NCI-H526 treated with DMSO at 0.1 percent for 48 hours (cell line): ENCODE results near the gene ATRNL1.

Source experiments
- DNase-seq: peaks from one replicate; lab custom pipeline; 2025; lab: John Stamatoyannopoulos, UW

The ATRNL1 gene

DNA sequence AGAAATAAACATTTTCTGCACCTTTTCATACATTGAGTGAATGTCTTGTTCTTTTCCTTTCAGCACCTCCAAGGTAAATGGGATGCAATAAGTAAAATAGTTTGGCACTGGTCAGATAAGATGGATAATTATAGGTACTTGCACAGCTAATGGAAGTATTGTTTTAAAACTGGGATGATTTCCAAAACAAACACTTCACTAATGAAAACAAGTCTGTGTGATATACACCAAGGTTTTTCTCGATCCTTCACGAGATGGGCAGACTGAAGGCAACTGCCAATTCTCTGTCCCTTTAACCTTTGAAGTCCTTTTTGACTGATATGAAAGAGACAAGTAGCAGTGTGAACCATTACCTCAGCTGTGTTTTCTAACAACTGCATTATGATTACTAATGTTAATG lies 756.0 kb downstream of the ATRNL1 start:
- DNase-seq = no peak

DNA sequence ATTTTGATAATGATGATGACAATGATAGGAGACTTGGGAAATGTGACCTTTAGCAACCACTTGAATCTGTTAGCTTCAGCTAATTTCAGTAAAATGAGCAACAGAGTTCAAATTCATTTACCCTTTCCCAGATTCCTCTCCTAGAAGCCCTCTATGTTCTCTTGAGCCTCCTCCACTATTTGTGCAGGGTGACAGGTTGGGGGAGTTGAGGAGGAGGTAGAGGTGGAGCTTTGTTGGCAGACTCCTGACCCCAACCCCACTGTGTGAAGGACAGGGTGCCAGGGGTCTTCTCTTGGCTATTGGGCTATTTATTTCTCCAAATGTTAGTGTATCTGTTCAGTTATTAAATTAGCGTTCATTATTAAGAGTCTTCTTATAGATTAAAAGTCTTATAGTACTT lies 757.5 kb downstream of the ATRNL1 start:
- no peak for DNase-seq

DNA sequence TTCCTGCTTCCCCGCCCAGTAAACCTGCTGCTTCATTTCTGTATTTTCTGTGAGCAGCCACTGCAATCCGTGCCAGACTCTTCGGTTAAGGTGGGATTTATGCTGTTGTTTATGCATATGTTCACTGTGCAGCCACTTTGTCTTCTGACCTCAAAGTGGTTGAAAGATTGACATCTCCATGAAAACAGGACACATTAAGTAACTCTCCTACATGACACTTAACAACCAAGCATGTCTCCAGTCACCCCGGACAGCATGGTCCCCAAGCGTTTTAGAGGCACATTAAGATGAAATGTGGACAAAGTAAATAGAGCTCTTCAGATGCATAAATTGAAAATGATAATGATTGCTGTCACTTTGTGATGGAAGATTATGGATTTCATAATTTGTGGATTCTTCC lies 758.5 kb downstream of the ATRNL1 start:
- no peak for DNase-seq

DNA sequence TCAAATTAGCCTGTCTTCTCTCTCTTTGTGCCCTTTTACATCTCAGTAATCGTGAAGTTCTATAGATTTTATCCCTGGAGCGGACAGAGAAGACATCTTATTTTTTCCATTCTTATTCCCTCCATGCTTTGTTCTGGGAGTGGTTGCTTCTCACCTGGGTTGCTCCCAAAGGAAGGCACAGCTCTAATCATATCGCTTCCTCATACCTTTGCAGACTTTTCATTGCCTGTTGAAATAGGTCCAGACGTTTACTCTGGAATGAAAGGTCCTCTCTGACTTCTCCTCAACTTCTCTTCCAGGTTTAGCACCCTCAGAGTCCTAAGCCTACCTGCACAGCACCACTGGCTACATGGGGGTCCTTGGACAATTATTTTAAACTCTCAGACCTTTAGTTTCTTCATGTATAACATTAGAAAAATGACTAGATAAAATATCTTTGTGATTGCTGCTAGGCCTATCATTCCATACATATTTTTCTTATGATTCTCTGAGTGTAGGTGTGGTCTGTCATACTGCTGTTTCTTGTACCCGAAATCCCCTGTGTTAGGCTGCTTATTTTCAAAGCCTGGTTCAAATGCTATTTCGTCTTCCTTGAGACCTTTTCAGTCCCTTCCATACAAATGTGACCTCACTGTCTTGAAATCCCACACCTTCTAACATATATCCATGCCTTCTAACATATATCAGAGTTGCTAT lies 761.7 kb downstream of the ATRNL1 start:
- no peak for DNase-seq

DNA sequence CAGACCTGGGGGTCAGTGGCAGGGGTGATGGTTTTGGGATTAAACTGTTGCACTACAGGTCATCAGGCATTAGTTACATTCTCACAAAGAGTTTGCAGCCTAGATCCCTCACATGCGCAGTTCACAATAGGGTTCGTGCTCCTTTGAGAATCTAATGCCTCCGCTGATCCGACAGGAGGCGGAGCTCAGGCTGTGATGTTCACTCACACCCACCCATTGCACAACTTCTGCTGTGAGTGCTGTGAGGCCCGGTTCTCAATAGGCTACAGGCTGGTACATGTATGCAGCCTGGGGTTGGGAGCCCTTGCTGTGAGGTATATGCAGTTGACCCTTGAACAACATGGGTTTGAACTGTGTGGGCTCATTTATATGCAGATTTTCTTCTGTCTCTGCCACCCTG lies 763.4 kb downstream of the ATRNL1 start:
- DNase-seq = no peak

DNA sequence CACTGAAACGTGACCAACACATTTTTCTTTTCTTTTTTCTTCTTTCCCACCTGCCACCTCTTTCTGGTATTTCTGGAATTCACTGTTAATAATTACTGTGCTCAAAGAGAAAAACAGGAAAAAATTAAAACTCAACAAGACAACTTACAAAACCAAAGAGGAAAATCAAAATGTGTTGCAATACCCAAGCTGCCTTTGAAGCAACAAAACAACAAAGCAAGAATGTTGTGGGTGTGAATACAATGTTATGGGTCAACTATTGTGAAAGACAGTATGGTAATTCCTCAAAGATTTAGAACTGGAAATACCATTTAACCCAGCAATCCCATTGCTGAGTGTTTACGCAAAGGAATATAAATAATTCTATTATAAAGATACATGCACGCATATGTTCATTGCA lies 764.7 kb downstream of the ATRNL1 start:
- no peak for DNase-seq

DNA sequence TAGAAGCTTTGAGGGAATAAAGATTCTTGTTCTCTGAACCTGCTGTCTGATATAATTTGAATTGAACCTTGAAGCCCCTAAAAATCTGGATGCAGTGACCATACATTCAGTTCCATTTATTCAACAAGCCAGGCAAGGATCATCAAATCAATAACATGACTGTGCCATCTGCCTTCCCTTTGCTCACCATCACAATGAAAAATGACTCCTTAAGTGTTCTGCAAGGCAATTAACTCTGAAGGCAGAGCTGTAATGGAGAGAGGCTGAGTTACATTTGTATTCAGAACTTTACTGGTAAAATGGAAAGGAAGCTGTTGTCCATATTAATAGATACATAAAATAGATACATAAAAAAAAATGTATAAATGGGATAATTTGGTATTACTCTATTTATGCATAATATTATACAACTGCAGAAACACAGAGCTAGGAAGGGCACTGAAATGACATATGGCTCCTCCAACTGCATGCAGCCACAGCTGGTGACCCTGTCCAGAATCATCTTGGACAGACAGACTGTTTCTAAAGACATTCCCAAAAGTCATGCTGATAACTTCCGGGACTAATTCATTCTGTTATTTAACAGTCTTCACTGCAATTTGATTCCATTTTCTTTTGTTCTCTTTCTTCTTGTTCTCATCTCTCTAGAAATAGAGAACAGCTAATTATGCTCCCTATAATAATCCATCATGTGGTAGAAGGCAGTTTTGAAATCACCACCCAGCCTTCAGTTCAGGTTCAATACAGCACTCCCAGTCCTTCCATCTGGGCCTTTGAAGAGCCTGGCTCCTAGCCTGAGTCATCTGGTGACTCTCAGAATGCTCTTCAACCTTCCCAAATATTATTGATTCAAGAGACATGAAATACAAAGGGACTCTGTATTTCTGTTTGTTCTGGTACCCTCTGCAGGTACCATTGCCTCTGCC lies 767.3 kb downstream of the ATRNL1 start:
- no peak for DNase-seq

DNA sequence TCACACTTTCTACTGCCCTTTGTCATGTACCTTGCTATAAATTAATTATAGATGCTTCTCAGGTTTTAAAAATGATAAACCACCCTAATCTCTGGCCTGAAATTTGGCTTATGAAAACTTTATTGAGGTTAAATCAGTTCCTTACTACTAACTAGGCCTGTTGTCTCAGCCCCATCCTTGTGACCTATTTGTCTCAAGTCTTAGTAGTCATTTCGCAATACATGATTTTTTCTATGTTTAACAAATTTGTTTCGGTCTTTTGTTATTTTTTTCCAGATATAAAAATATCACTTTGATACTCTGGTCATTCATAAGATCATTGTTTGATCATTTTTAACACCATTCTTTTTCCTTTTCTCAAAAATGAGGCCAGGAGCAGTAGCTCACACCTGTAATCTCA lies 768.3 kb downstream of the ATRNL1 start:
- DNase-seq = no peak

DNA sequence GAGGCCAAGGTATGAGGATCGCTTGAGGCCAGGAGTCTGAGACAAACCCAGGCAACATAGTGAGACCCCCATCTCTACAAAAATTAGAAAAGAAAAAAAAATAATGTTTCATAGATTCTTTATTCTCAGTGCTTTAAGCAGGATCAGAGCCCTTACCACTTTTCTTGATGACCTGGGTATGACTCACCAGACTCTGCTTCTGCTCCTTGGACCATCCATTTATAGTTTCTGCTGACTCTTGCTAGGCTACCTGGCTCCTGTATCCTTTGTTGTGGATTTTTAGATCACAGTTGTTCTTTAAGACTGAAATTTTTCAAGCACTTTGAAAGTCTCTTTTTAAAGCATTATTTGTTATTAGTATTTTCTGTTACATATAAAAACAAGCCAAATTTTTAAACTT lies 768.7 kb downstream of the ATRNL1 start:
- no peak for DNase-seq

DNA sequence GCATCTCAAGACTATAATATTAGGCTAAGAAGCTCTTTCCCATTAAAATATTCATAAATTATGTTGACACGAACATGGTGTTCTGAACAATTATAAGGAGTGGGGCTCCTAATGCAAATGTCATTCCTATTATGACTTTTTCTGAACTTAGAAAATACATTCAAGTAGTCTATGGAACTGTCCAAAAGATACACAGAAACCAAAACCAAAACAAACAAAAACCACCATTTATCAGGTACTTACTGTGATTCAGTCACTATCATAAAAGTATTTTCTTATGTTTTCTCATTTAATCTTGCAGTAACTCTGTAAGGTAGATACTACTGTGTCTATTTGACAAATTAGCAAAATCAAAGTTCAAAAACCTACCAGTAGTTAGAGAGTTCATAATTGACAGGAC lies 773.0 kb downstream of the ATRNL1 start:
- no peak for DNase-seq

DNA sequence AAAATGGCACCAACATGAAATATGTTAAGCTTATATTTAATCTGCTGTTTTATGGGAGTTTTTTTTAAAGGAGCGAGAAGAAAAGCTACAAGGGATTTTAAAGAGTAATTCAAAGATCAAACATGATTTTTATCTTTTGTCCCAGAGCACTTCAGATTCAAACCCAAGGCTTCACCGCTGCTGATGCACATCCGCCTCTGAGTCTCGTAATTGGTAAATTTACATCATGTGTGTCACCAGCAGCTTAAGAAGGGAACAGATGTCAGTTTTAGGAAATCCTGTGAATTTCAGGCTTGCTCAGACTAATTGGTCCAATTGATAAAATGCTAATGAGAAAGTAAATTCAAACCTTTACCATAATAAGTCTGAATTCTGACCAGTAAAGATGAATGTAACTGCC lies 773.5 kb downstream of the ATRNL1 start:
- no peak for DNase-seq

DNA sequence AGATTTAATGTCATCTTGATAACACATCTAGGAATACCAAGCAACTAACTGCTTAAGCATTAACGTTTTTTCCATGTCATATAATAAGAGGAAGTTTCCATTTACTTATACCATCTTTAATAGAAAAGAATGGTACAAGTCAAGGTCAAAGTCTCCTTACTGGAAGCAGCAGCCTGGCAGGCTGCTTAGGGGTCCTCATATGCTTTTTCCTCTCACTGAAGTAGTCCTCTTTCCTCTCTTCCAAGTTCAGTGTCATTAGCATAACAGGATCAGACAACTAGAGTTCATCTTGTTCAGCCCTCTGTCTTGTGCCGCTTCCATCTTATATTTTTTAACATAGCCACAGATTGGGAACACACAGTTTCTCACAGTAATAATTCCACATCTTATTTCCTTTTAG lies 774.1 kb downstream of the ATRNL1 start:
- DNase-seq = no peak

DNA sequence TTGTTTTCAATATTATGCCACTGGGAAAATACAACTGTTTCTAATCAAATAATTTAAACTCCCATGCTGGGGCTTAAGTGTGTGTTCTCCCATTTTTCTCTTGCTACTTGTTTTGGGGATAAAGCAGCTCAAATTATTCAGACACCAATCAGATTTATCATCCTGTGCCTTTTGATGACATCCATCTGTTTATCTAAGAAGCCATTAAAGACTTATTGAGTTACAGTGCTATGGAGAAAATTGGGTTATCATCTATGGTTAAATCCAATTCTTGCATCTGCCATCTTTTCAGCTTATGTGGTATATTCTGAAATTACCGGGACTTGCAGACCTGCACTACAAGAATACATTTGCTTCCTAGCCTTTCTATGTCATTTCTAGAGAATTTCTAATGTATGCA lies 778.7 kb downstream of the ATRNL1 start:
- no peak for DNase-seq

DNA sequence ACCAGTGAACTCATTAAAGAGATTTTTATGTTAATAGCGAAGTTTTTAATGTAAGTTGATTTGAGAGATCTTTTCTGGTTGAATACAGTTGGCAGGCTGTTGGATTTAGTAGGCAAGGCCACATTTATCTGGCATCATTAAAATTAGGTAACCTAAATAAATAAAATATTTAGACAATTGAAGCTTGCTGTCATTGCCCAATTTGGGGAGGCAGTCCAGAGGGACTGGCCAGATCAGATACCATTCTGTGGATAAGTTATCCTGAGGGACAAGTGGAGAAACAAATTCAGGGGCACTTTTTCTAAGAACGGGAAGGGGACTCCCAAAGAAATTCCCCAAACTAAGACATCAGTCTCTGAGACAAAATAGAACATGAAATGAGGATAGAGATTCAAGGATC lies 782.0 kb downstream of the ATRNL1 start:
- no peak for DNase-seq

DNA sequence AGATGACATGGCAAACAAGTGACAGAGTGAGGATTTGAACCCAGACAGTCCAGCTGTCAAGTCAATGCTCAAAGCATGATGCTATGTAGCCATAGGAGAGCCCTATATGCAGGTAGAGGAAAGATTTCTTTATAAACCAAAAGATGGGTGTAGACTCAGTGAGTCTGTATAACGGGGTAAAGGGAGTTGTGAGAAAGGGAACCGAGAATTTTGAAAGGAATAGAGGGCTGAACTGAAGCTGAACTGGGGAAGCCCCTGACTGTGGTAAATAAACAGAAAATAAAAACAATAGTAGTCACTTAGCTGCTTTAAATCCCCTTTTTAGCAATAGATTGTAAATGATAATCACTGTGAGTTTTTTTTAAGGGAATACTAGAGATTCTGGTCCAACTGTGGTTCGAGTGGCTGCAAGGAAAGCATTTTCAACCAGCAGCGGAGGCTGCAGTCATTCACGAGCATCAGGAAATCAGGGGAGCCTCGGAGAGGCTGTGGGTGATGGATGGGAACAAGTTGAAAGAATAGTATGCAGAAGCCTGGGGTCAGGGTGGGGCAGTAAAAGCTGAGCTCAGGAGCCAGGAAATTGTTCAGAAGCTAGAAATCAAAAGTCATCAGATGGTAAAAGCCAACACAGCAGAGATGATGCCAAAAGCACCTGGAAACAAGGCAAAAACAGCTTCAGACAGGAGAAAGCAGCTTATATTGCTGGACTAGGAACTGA lies 786.4 kb downstream of the ATRNL1 start:
- DNase-seq = no peak

DNA sequence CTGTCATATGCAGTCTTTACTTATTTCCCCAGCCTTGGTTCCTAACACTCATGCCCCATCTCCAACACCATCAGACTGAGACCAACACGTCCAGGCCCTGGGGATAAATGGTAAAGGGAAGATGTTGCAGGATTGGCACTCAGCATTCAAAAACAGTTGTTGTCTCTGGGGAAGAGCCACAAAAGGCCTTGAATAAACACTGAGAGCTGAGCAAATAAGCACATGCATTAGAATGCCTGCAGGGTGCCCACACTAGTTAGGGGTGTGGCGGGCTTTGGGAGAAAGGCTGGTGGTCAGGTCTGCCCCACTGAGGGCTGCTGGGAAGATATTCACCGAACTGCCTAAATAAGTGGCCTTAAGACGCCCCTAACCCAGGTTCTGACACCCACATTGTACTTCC lies 788.9 kb downstream of the ATRNL1 start:
- no peak for DNase-seq

DNA sequence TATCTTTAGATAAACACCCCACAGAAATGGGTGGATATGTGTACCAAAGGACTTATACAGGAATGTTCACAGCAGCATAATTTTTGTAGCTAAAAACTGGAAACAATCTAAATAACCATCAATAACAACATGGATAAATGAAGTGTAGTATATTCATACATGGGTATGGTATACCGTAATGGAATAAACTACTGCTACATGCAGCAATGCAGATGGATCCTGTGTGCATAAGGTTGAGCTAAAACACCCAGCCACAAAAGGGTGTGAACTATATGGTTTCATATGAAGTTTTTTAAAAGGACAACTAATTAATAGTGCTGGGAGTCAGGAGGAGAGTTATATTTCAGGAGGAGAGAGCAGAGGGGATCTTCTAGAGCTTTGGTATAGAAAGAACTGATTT lies 790.2 kb downstream of the ATRNL1 start:
- DNase-seq = no peak

DNA sequence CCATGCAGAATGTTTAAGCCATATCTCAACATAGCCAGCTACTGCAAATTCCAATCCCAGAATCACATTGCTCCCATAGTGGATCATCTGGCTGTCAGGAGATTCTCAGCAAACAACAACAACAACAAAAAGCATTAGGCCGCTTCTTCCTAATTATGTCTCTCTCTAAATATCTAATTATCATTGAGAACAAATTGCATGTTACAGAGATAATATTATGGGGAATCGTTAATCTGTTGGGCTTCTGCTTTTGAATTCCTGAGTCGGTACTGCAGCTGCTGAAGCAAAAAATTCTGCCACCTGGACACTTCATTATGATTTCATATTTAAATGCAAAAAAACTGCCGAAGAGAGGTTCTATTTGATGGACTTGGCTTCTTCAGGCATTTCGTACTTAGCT lies 791.2 kb downstream of the ATRNL1 start:
- no peak for DNase-seq

DNA sequence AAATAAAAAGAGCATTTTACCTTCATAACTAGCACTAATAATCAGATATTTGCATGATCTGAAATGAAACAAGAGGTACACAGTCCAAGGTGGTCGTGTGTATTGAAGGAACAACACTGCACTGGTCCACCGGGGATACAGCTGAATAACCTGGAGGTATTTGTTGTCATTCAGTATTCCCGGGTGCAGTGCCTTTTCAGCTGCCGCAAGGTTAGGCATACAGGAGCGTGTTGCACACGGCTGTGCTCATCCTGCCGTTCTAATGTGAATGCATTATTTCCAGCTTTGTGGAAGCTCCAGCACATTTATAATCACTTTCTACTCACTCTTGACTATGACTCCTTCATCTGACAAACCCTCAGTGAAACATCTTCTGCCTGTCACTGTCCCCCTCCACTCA lies 802.0 kb downstream of the ATRNL1 start:
- no peak for DNase-seq

DNA sequence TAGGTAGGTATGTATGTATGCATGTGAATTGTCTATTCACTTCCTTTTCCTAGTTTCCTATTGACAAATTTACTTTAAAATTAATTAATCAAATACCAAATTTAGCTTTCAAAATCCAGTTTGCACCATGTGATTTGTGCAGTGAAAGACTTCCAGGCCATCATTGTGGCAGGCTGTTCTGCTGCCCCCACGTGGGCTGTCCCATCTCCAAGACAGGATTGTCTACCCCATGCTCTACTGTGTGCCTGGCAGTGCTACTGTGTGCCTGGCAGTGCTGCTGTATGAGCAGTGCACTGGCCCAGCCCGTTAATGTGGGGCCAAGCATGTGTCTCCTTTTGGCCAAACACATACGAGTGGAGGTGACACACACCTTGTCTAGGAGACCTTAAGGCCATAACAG lies 805.1 kb downstream of the ATRNL1 start:
- no peak for DNase-seq

DNA sequence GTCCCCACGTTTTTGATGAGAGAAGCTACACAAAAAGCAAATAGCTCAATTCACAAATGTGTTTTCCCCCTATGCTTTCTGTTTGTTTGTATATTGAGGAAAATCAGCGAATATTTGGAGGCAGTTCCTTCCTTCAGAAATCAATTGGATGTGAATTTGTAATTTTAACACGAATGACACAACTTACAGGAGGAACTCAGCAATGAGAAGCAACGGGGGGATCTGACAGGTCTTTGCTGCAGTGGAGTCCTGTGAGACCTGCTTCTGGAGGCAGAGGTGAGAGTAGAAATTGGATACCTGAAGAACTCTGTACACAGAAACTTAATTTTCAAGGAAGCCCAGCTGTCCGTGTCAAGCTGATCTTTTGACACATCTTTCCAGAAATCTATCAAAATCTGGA lies 809.4 kb downstream of the ATRNL1 start:
- DNase-seq = no peak

DNA sequence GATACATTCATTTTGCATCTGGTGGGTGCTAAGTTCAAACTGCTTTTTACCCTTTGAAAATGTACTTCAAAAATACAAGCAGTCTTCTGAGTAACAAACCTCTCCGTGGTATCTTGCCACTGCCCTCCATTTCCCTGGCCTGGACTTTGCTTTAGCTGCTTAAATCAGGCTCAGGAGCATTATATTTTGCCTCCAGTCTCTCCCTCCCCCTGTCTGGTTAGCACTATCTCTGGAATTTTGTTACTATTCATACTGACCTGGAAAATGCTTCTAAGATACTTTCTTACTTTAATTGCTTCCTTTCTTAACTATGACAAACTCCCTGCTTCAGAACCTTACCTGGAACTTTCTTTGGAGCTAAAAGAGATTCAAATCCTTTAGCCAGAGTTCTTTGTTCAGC lies 810.0 kb downstream of the ATRNL1 start:
- no peak for DNase-seq

DNA sequence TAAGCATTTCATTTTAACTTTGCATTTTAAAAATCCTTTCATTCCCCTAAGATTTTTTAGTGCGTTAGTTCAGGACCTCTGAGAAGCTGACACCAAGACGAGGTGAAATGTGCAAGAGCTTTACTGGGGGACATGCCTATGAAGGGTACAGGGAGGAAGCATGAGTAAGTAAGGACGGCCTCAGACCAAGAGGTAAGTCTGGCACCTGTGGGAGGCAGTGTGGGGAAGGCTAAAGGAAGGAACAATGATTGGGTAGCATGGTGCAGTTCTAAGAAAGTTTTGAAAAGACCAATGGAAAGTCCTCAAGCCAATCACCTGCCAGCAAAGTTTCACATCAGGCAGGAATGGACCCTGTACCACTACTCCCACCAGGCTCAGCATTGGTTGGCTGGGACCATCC lies 810.7 kb downstream of the ATRNL1 start:
- no peak for DNase-seq
